Neural progenitor cell (in vitro differentiated cells): ENCODE results near the gene LRRC53.

Source experiments
- EZH2 ChIP-seq: fragments of 200-600 bp; sonication (generic); IDR thresholded peaks from 2 replicates; pipeline ENCODE4 v1.6.1; 2017; ENCODE audit warnings: antibody characterized with exemption, mild to moderate bottlenecking, moderate library complexity
- EZH2phosphoT487 ChIP-seq: fragments of 200-600 bp; sonication (generic); IDR thresholded peaks from 2 replicates; pipeline ENCODE4 v1.6.1; 2017; ENCODE audit warnings: antibody characterized with exemption
- TF ChIP-seq, protein P1 (sequence below): fragments of 200-600 bp; sonication (generic); IDR thresholded peaks from 2 replicates; pipeline ENCODE4 v1.5.1; 2017; ENCODE audit warnings: antibody characterized with exemption, mild to moderate bottlenecking

DNA sequence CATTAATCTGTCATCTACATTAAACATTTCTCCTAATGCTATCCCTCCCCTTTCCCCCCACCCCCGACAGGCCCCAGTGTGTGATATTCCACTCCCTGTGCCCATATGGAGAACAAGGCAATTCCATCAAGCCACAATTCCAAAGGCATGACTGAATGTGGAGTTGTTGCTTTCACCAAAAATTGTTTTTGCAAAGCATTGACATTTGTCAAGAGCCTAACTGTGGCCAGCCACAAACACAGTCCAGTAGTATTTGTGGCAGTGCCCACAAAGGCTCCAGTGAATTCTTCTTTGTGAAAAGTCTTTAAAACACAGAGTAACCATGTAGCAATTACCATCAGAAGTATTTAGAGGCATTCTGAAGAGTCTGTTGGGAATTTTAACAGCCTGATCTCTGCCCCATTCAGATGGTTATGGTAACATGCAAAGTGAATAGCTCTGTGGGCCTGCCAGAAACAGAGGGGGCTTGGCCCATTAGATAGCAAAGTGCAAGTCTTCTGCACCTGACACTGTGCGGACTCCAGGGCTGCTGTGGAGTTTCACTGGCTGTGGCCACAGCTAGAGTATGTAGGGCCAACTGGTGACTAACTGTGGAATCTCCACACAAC is 11.6 kb upstream of the LRRC53 start:
- TF ChIP-seq, protein P1, sequence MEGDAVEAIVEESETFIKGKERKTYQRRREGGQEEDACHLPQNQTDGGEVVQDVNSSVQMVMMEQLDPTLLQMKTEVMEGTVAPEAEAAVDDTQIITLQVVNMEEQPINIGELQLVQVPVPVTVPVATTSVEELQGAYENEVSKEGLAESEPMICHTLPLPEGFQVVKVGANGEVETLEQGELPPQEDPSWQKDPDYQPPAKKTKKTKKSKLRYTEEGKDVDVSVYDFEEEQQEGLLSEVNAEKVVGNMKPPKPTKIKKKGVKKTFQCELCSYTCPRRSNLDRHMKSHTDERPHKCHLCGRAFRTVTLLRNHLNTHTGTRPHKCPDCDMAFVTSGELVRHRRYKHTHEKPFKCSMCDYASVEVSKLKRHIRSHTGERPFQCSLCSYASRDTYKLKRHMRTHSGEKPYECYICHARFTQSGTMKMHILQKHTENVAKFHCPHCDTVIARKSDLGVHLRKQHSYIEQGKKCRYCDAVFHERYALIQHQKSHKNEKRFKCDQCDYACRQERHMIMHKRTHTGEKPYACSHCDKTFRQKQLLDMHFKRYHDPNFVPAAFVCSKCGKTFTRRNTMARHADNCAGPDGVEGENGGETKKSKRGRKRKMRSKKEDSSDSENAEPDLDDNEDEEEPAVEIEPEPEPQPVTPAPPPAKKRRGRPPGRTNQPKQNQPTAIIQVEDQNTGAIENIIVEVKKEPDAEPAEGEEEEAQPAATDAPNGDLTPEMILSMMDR: no peak
- TF ChIP-seq EZH2 (no peak), EZH2phosphoT487 (no peak)
